ENCODE measurements around the gene KLHL21.

- TF ChIP-seq CTCF (IDR thresholded peaks at IDR 0.05; ENCODE audit: insufficient read depth, low read depth, low read length) = no peak
- TF ChIP-seq EZH2 (IDR thresholded peaks at IDR 0.05; ENCODE audit: insufficient read depth, low read length) = no peak
Measured at GRCh38 chr1:6631058-6631457, 28.4 kb upstream of the KLHL21 start.

All from astrocyte (in vitro differentiated cells and primary cell).